K562 (cell line): ENCODE data around the gene PACRG. TPM values are rescaled to one million over a fixed set of nuclear protein-coding genes. Genes with fewer than 3 reads are reported as not detected.

Experiments
- ATAC-seq: fragments of 200-7000 bp; cut with Tn5 transposase; 3 replicates; pipeline ENCODE4 v1.9.1; 2020; ENCODE audit warnings: moderate library complexity
- BruUV-seq: library from RNA; stranded (reverse); fragments of 400-500 nt; replicated peaks from 2 replicates; lab custom pipeline; 2021; lab: Mats Ljungman, UMichigan
- CTCF ChIA-PET: fragments of 300-600 bp; formaldehyde crosslinking; extraction: SDS; loops from one replicate; lab custom pipeline; 2021; ENCODE audit warnings: low intra/inter-chr PET ratio; lab: Yijun Ruan, JAX
- POLR2A ChIA-PET: fragments of 300-600, 350-650 bp; sonication (Branson Sonifier 250); formaldehyde crosslinking; extraction: SDS; loops from one replicate; lab custom pipeline; 2021; ENCODE audit warnings: antibody characterized with exemption, inconsistent platforms; lab: Yijun Ruan, JAX
- DNase-seq, 4 experiments: peaks; one replicate each; pipeline versions ENCODE4 v3.0.0 to v3.0.0-alpha.2; 2011 to 2018; ENCODE audit warnings: low spot score in 3 of 4, mixed read lengths in 3 of 4; ENCODE audit errors: extremely low read depth in 1 of 4
- FAIRE-seq: peaks from 2 replicates; lab custom pipeline; 2011; peaks lifted over from hg19 to GRCh38; lab: Jason Lieb, UNC
- H2AFZ ChIP-seq: 2 replicates; pipeline ENCODE4 v1.6.0; 2011; ENCODE audit warnings: low read depth, low read length, control low read depth, inconsistent platforms
- H3K27ac ChIP-seq: fragments of 200-600 bp; 3 replicates; pipeline ENCODE4 v1.8.0; 2011; ENCODE audit warnings: low read depth, mild to moderate bottlenecking, control low read depth, inconsistent platforms, low read length, moderate library complexity, mixed read lengths; ENCODE audit errors: extremely low read depth
- H3K27me3 ChIP-seq, 2 experiments: fragments of 300-600 bp in 1 of 2; 2 replicates in 1 of 2; 3 replicates in 1 of 2; pipeline versions ENCODE4 v1.6.0 to v1.8.0; 2011; ENCODE audit warnings: inconsistent platforms in 2 of 2, low read length in 2 of 2, mild to moderate bottlenecking in 1 of 2, mixed read lengths in 1 of 2, moderate library complexity in 1 of 2; ENCODE audit not compliant: control insufficient read depth in 2 of 2, insufficient read depth in 2 of 2
- H3K36me3 ChIP-seq: fragments of 300-600 bp; 3 replicates; pipeline ENCODE4 v1.8.0; 2011; ENCODE audit warnings: mild to moderate bottlenecking, low read length, inconsistent platforms; ENCODE audit not compliant: control insufficient read depth, insufficient read depth
- H3K4me1 ChIP-seq, 2 experiments: fragments of 200-600 bp in 1 of 2; replicated peaks in 1 of 2; 2 replicates in 1 of 2; 3 replicates in 1 of 2; pipeline versions ENCODE4 v1.5.1 to v1.8.0; 2011; ENCODE audit warnings: inconsistent platforms in 2 of 2, low read length in 2 of 2, mild to moderate bottlenecking in 1 of 2, mixed read lengths in 1 of 2, moderate library complexity in 1 of 2; ENCODE audit not compliant: control insufficient read depth in 2 of 2, insufficient read depth in 2 of 2
- H3K4me2 ChIP-seq: 2 replicates; pipeline ENCODE4 v1.6.1; 2011; ENCODE audit warnings: low read length, control low read depth, inconsistent platforms, mixed read lengths; ENCODE audit not compliant: insufficient read depth
- H3K4me3 ChIP-seq: fragments of 200-600 bp; sonication (generic), shearing (Covaris generic); 2 replicates; pipeline ENCODE4 v1.5.1; 2016; ENCODE audit warnings: control low read depth, inconsistent platforms
- H3K79me2 ChIP-seq: fragments of 200-600 bp; 3 replicates; pipeline ENCODE4 v1.8.0; 2011; ENCODE audit warnings: low read length, inconsistent platforms; ENCODE audit not compliant: control insufficient read depth, insufficient read depth
- H3K9ac ChIP-seq, 2 experiments: 2 replicates each; pipeline versions ENCODE4 v1.6.0 to v1.6.1; 2011; ENCODE audit warnings: low read depth in 2 of 2, low read length in 2 of 2, control low read depth in 1 of 2, inconsistent platforms in 1 of 2, mild to moderate bottlenecking in 1 of 2, mixed read lengths in 1 of 2; ENCODE audit not compliant: insufficient read depth in 1 of 2
- H3K9me1 ChIP-seq: one replicate; pipeline ENCODE4 v1.6.0; 2011; ENCODE audit warnings: inconsistent platforms, mild to moderate bottlenecking, low read length, moderate library complexity; ENCODE audit not compliant: control insufficient read depth, insufficient read depth
- H3K9me3 ChIP-seq: replicated peaks from 2 replicates; pipeline ENCODE4 v1.5.1; 2011; ENCODE audit warnings: low read depth, low read length, inconsistent platforms; ENCODE audit not compliant: control insufficient read depth, insufficient read depth
- H4K20me1 ChIP-seq: replicated peaks from 2 replicates; pipeline ENCODE4 v1.6.1; 2011; ENCODE audit warnings: low read length, inconsistent platforms, mixed read lengths; ENCODE audit not compliant: control insufficient read depth, insufficient read depth
- C11orf30 ChIP-seq: fragments of 450-650 bp; IDR thresholded peaks from 2 replicates; pipeline ENCODE4 v1.6.1; 2016; ENCODE audit warnings: low read depth, mild to moderate bottlenecking
- CBX8 ChIP-seq: fragments of 200-600 bp; sonication (generic); IDR thresholded peaks from 2 replicates; pipeline ENCODE4 v1.6.1; 2012; ENCODE audit warnings: borderline replicate concordance, mixed run types, low read depth, mild to moderate bottlenecking, moderate library complexity, mixed read lengths, low read length, control low read depth, inconsistent platforms; ENCODE audit not compliant: poor library complexity, severe bottlenecking; ENCODE audit errors: extremely low read depth
- MAFF ChIP-seq: IDR thresholded peaks from 2 replicates; pipeline ENCODE4 v1.6.1; 2012; ENCODE audit warnings: low read length, improper control_type of control experiment
- MEF2A ChIP-seq: IDR thresholded peaks from 2 replicates; pipeline ENCODE4 v1.6.1; 2011; ENCODE audit warnings: low read depth, mild to moderate bottlenecking, low read length, moderate library complexity; ENCODE audit not compliant: control insufficient read depth
- SIN3B ChIP-seq: fragments of 450-650 bp; IDR thresholded peaks from 2 replicates; pipeline ENCODE4 v1.6.1; 2017; ENCODE audit warnings: low read depth, mild to moderate bottlenecking, moderate library complexity
- TCFL5 ChIP-seq: fragments of 250-450 bp; sonication (Bioruptor Pico); conservative IDR thresholded peaks from 2 replicates; pipeline ENCODE4 v1.6.1; 2021; ENCODE audit warnings: mild to moderate bottlenecking, moderate library complexity, matching md5 sums
- ZNF316 ChIP-seq: fragments of 450-650 bp; IDR thresholded peaks from 2 replicates; pipeline ENCODE4 v1.6.1; 2016
- ZNF644 ChIP-seq: fragments of 200-800 bp; sonication (Bioruptor generic); IDR thresholded peaks from 2 replicates; pipeline ENCODE4 v1.6.1; 2016; ENCODE audit warnings: low read depth, missing genetic modification characterization, missing compliant biosample characterization
- ZNF778 ChIP-seq: fragments of 450-650 bp; formaldehyde crosslinking; IDR thresholded peaks from 2 replicates; pipeline ENCODE4 v1.4.0; 2020; ENCODE audit warnings: mild to moderate bottlenecking, moderate library complexity
- WGBS: fragments of 100-300 bp; shearing (Covaris generic); methylation state at CpG from one replicate; pipeline ENCODE4 v1.1.6; 2016; ENCODE audit warnings: low coverage, mixed read lengths; ENCODE audit not compliant: insufficient coverage; ENCODE audit errors: missing lambda C conversion rate; 5-methylcytosine and 5-hydroxymethylcytosine counted together
- in situ Hi-C: fragments of 300-500 bp; cut with MboI; formaldehyde crosslinking; loops from 4 replicates; pipeline ENCODE4 v1.15.0; 2018; ENCODE audit warnings: inconsistent platforms, mixed read lengths
- intact Hi-C: fragments of 100-400 bp; cut with micrococcal nuclease; formaldehyde crosslinking; loops from 2 replicates; pipeline ENCODE4 v1.14.2; 2022
- polyA plus RNA-seq, 8 experiments: library from polyadenylated mRNA; depleted of rRNA in 4 of 8; stranded (reverse) in 5 of 8; unstranded in 3 of 8; fragments of >200 nt; fragmentation: Nextera tagmentation in 2 of 8; fragmentation: Illumina TruSeq in 1 of 8; extraction: Ambion mirVana in 2 of 8; extraction: Trizol in 1 of 8; gene quantifications; 2 replicates each; pipeline versions ENCODE4 v1.2.1 to v1.2.3, GENCODE V29; 2011 to 2014; ENCODE audit warnings: inconsistent platforms in 1 of 8, missing spikeins in 1 of 8
- total RNA-seq, 7 experiments: library from RNA; depleted of rRNA in 6 of 7; stranded (reverse); fragments of >200 nt in 6 of 7; fragmentation: Illumina TruSeq in 2 of 7; extraction: Trizol in 2 of 7; gene quantifications; 2 replicates each; pipeline versions ENCODE4 v1.2.1 to v1.2.3, GENCODE V29; 2011 to 2021; ENCODE audit warnings: low replicate concordance in 1 of 7
- TF ChIP-seq, protein P1 (sequence below), 3 experiments: IDR thresholded peaks in 2 of 3; conservative IDR thresholded peaks in 1 of 3; 2 replicates each; pipeline ENCODE4 v1.5.1; 2011 to 2012; ENCODE audit warnings: low read length in 3 of 3, mild to moderate bottlenecking in 3 of 3, control low read depth in 2 of 3, improper control_type of control experiment in 1 of 3, inconsistent platforms in 1 of 3, low read depth in 1 of 3, mixed read lengths in 1 of 3, moderate library complexity in 1 of 3; ENCODE audit not compliant: insufficient read depth in 2 of 3
- TF ChIP-seq, protein P2 (sequence below), 2 experiments: fragments of 450-650 bp in 1 of 2; sonication (generic) in 1 of 2; formaldehyde crosslinking; conservative IDR thresholded peaks; 2 replicates each; pipeline versions ENCODE4 v1.4.0 to v1.8.1; 2020 to 2022; ENCODE audit warnings: mild to moderate bottlenecking in 1 of 2, missing genetic modification reagents in 1 of 2
- TF ChIP-seq, protein P3 (sequence below): fragments of 450-650 bp; formaldehyde crosslinking; IDR thresholded peaks from 2 replicates; pipeline ENCODE4 v1.4.0; 2022; ENCODE audit warnings: missing genetic modification characterization

Gene PACRG
- total and polyA plus RNA-seq, 9 of the 15 experiments (the other 6 are each of a cell fraction or from before 2014, with no cell fraction given): 0.04 TPM; not detected in 8

DNA sequence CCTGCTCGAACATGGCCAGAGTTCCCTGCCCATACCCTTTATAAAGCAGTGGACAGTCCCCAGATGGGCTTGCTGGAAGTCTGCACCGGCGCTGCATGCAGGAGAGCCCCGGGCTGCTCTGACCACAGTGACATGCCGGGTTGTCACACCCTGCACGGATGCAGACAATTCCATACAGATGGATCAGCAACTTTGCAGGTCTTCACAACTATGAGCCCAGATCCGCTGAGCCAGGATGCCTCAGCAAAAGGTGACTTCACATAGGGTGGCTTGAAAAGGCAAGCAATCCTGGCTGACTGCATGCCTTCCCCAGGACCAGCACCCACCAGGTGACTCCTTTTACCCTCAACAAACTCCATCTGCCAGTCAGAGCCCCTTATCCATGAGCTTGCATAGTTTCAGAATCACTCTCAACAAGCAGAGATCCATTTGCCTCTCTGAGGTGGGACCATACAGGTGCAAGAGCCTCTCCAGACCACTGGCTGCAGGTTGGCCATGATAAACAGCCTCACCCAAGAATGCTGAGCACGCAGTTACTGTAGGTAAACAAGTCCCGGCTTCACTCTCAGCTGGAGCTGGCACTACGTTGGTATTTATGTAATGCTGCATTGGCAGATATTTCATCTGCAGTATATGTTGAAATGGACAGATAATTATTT, 503.7 kb downstream of the PACRG start:
- BruUV-seq: no TSS peak
- CTCF ChIA-PET: no interaction called here
- 0% methylated on average over 10 of the region's 10 CpGs for WGBS
- Histone ChIP-seq H3K4me1 (no peaks in the 10 kb centered on the region), H3K36me3 (no peaks in the 10 kb centered on the region), H3K4me3 (no peak overlapping the region), H3K9me1 (no peaks in the 10 kb centered on the region), H2AFZ (no peak overlapping the region), H4K20me1 (no peaks in the 10 kb centered on the region), H3K4me2 (no peak overlapping the region), H3K79me2 (no peaks in the 10 kb centered on the region), H3K9me3 (no peaks in the 10 kb centered on the region), H3K27ac (no peak overlapping the region), H3K27me3 (peaks cover 12 to 26% of the 10 kb centered on the region in 2 experiments; a peak in 3 of 5 replicates), H3K9ac (no peak overlapping the region)
- POLR2A ChIA-PET: no interaction called here
- intact Hi-C loops: no loop called here
- TF ChIP-seq CBX8: no peak
- TF ChIP-seq C11orf30: peak; percentile 36; the same call in 1 of the 2 replicates
- no peak for TF ChIP-seq MEF2A
- no peak for TF ChIP-seq SIN3B
- TF ChIP-seq ZNF644 (tag): no peak
- TF ChIP-seq ZNF778 (CRISPR knock-in tag): no peak
- no peak for TF ChIP-seq TCFL5 (CRISPR knock-in tag)
- peak; percentile 53 for TF ChIP-seq ZNF316
- TF ChIP-seq, protein P1, sequence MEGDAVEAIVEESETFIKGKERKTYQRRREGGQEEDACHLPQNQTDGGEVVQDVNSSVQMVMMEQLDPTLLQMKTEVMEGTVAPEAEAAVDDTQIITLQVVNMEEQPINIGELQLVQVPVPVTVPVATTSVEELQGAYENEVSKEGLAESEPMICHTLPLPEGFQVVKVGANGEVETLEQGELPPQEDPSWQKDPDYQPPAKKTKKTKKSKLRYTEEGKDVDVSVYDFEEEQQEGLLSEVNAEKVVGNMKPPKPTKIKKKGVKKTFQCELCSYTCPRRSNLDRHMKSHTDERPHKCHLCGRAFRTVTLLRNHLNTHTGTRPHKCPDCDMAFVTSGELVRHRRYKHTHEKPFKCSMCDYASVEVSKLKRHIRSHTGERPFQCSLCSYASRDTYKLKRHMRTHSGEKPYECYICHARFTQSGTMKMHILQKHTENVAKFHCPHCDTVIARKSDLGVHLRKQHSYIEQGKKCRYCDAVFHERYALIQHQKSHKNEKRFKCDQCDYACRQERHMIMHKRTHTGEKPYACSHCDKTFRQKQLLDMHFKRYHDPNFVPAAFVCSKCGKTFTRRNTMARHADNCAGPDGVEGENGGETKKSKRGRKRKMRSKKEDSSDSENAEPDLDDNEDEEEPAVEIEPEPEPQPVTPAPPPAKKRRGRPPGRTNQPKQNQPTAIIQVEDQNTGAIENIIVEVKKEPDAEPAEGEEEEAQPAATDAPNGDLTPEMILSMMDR (IDR thresholded peaks at IDR 0.05 in 2 of 3, conservative IDR thresholded peaks at IDR 0.05 in 1 of 3; ENCODE audit: insufficient read depth in 2 of 3, low read depth in 1 of 3, low read length in 3 of 3): no peak
- TF ChIP-seq, protein P2, sequence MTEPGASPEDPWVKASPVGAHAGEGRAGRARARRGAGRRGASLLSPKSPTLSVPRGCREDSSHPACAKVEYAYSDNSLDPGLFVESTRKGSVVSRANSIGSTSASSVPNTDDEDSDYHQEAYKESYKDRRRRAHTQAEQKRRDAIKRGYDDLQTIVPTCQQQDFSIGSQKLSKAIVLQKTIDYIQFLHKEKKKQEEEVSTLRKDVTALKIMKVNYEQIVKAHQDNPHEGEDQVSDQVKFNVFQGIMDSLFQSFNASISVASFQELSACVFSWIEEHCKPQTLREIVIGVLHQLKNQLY (CRISPR knock-in tag; conservative IDR thresholded peaks at IDR 0.05): no peak
- TF ChIP-seq, protein P3, sequence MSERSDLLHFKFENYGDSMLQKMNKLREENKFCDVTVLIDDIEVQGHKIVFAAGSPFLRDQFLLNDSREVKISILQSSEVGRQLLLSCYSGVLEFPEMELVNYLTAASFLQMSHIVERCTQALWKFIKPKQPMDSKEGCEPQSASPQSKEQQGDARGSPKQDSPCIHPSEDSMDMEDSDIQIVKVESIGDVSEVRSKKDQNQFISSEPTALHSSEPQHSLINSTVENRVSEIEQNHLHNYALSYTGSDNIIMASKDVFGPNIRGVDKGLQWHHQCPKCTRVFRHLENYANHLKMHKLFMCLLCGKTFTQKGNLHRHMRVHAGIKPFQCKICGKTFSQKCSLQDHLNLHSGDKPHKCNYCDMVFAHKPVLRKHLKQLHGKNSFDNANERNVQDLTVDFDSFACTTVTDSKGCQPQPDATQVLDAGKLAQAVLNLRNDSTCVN (CRISPR knock-in tag): no peak
- peak; percentile 21 for TF ChIP-seq MAFF
- no peak for FAIRE-seq
- DNase-seq: no peak
- ATAC-seq: no peak
- in situ Hi-C loops: no loop called here
